HCT116 (cell line): ENCODE results near the gene MPI. TPM values are rescaled to one million over a fixed set of nuclear protein-coding genes. Genes with fewer than 3 reads are reported as not detected.

Source experiments
- ATAC-seq: fragments of 200-7000 bp; cut with Tn5 transposase; 2 replicates; pipeline ENCODE4 v1.9.1; 2020; ENCODE audit warnings: mild to moderate bottlenecking, moderate library complexity
- BruUV-seq: library from RNA; stranded (reverse); fragments of 400-500 nt; replicated peaks from 2 replicates; lab custom pipeline; 2021; lab: Mats Ljungman, UMichigan
- CTCF ChIA-PET: fragments of 300-600 bp; sonication (Branson Sonifier 250); formaldehyde crosslinking; loops from one replicate; lab custom pipeline; 2021; ENCODE audit warnings: antibody characterized with exemption; lab: Charles Lee
- POLR2A ChIA-PET: fragments of 300-600, 350-600 bp; sonication (Branson Sonifier 250); formaldehyde crosslinking; loops from one replicate; lab custom pipeline; 2021; ENCODE audit warnings: antibody characterized with exemption; lab: Charles Lee
- RAD21 ChIA-PET, 2 experiments: fragments of 300-600 bp; sonication (Branson Sonifier 250); formaldehyde crosslinking; loops; one replicate each; lab custom pipeline; 2023; ENCODE audit warnings: low total read pairs in 2 of 2; ENCODE audit not compliant: uncharacterized antibody in 2 of 2, unreplicated experiment in 2 of 2, low non-redundant PET in 1 of 2; lab: Charles Lee
- DNase-seq: peaks from one replicate; pipeline ENCODE4 v3.0.0-alpha.2; 2010; ENCODE audit warnings: low read depth, low spot score
- H2AFZ ChIP-seq: fragments of 200-600 bp; shearing (Covaris generic), sonication (generic); 2 replicates; pipeline ENCODE4 v1.6.1; 2017; ENCODE audit warnings: low read depth, mixed run types, mixed read lengths, antibody characterized with exemption, low read length; ENCODE audit not compliant: poor library complexity, severe bottlenecking
- H3K27ac ChIP-seq: 2 replicates; pipeline ENCODE4 v1.5.1; 2012; ENCODE audit warnings: low read depth, low read length
- H3K27me3 ChIP-seq: fragments of 200-600 bp; sonication (generic); 2 replicates; pipeline ENCODE4 v1.6.1; 2016; ENCODE audit warnings: mixed run types, low read length, mixed read lengths; ENCODE audit not compliant: insufficient read depth
- H3K36me3 ChIP-seq, 2 experiments: fragments of 200-500 bp in 1 of 2; fragments of 200-600 bp in 1 of 2; sonication (Bioruptor generic) in 1 of 2; sonication (generic) in 1 of 2; 2 replicates each; pipeline versions ENCODE4 v1.5.1 to v1.6.1; 2014 to 2016; ENCODE audit warnings: low read length in 2 of 2, inconsistent platforms in 1 of 2, mixed read lengths in 1 of 2, mixed run types in 1 of 2; ENCODE audit not compliant: insufficient read depth in 2 of 2, control insufficient read depth in 1 of 2
- H3K4me1 ChIP-seq, 2 experiments: fragments of 200-600 bp in 1 of 2; sonication (generic) in 1 of 2; 2 replicates each; pipeline versions ENCODE4 v1.5.1 to v1.6.1; 2012 to 2017; ENCODE audit warnings: low read length in 2 of 2, inconsistent platforms in 1 of 2, mild to moderate bottlenecking in 1 of 2, mixed read lengths in 1 of 2, mixed run types in 1 of 2, moderate library complexity in 1 of 2; ENCODE audit not compliant: insufficient read depth in 2 of 2, control insufficient read depth in 1 of 2
- H3K4me2 ChIP-seq: fragments of 200-600 bp; sonication (generic); 2 replicates; pipeline ENCODE4 v1.6.1; 2017; ENCODE audit warnings: mixed run types, low read length, mixed read lengths
- H3K4me3 ChIP-seq, 2 experiments: fragments of 200-600 bp in 1 of 2; sonication (generic) in 1 of 2; replicated peaks in 1 of 2; 2 replicates each; pipeline ENCODE4 v1.5.1; 2011 to 2016; ENCODE audit warnings: low read length in 2 of 2, control low read depth in 1 of 2, low read depth in 1 of 2, mild to moderate bottlenecking in 1 of 2, mixed read lengths in 1 of 2, mixed run types in 1 of 2
- H3K79me2 ChIP-seq: fragments of 200-600 bp; sonication (generic); 2 replicates; pipeline ENCODE4 v1.6.1; 2017; ENCODE audit warnings: mild to moderate bottlenecking, mixed run types, low read length, moderate library complexity, mixed read lengths; ENCODE audit not compliant: insufficient read depth
- H3K9ac ChIP-seq: fragments of 200-600 bp; sonication (generic); 2 replicates; pipeline ENCODE4 v1.6.1; 2016; ENCODE audit warnings: low read length, mixed read lengths
- H3K9me2 ChIP-seq: fragments of 200-600 bp; sonication (generic), shearing (Covaris generic); 2 replicates; pipeline ENCODE4 v1.6.1; 2017; ENCODE audit warnings: mixed run types, mild to moderate bottlenecking, moderate library complexity; ENCODE audit not compliant: insufficient read depth
- H3K9me3 ChIP-seq, 2 experiments: fragments of 200-500 bp in 1 of 2; fragments of 200-600 bp in 1 of 2; sonication (Bioruptor generic) in 1 of 2; sonication (generic) in 1 of 2; 2 replicates each; pipeline ENCODE4 v1.6.1; 2014 to 2017; ENCODE audit warnings: low read length in 2 of 2, mixed read lengths in 2 of 2, inconsistent platforms in 1 of 2, low read depth in 1 of 2, mild to moderate bottlenecking in 1 of 2, mixed run types in 1 of 2, moderate library complexity in 1 of 2; ENCODE audit not compliant: control insufficient read depth in 1 of 2, insufficient read depth in 1 of 2
- H4K20me1 ChIP-seq: fragments of 200-600 bp; sonication (generic), shearing (Covaris generic); 2 replicates; pipeline ENCODE4 v1.6.1; 2017; ENCODE audit warnings: mixed run types, mild to moderate bottlenecking, moderate library complexity; ENCODE audit not compliant: insufficient read depth
- CBX3 ChIP-seq: IDR thresholded peaks from 2 replicates; pipeline ENCODE4 v1.6.1; 2012; ENCODE audit warnings: low read depth
- CEBPB ChIP-seq: IDR thresholded peaks from 2 replicates; pipeline ENCODE4 v1.6.1; 2012; ENCODE audit warnings: low read depth
- EGR1 ChIP-seq: IDR thresholded peaks from 2 replicates; pipeline ENCODE4 v1.6.1; 2012; ENCODE audit warnings: low read depth
- ELF1 ChIP-seq: IDR thresholded peaks from 2 replicates; pipeline ENCODE4 v1.6.1; 2012; ENCODE audit warnings: low read depth, borderline replicate concordance
- FOSL1 ChIP-seq: IDR thresholded peaks from 2 replicates; pipeline ENCODE4 v1.6.1; 2012; ENCODE audit warnings: low read depth
- JUND ChIP-seq: IDR thresholded peaks from 2 replicates; pipeline ENCODE4 v1.6.1; 2012
- POLR2AphosphoS5 ChIP-seq: IDR thresholded peaks from 2 replicates; pipeline ENCODE4 v1.6.1; 2011; ENCODE audit warnings: mild to moderate bottlenecking, low read depth, low read length, moderate library complexity
- RAD21 ChIP-seq: IDR thresholded peaks from 2 replicates; pipeline ENCODE4 v1.6.1; 2012; ENCODE audit warnings: low read depth, mild to moderate bottlenecking
- SIN3A ChIP-seq: IDR thresholded peaks from 2 replicates; pipeline ENCODE4 v1.6.1; 2012; ENCODE audit warnings: low read depth
- SP1 ChIP-seq: IDR thresholded peaks from 2 replicates; pipeline ENCODE4 v1.6.1; 2012; ENCODE audit warnings: low read depth
- SRF ChIP-seq: IDR thresholded peaks from 2 replicates; pipeline ENCODE4 v1.6.1; 2012; ENCODE audit warnings: low read depth
- TCF7L2 ChIP-seq: IDR thresholded peaks from 2 replicates; pipeline ENCODE4 v1.7.0; 2011; ENCODE audit warnings: borderline replicate concordance, inconsistent platforms; ENCODE audit not compliant: insufficient read depth, insufficient read length; ENCODE audit errors: extremely low read depth
- YY1 ChIP-seq: IDR thresholded peaks from 2 replicates; pipeline ENCODE4 v1.6.1; 2011; ENCODE audit warnings: low read length, low read depth, moderate library complexity, mild to moderate bottlenecking; ENCODE audit not compliant: insufficient replicate concordance; ENCODE audit errors: extremely low read depth
- ZFX ChIP-seq: fragments of 450-650 bp; IDR thresholded peaks from 2 replicates; pipeline ENCODE4 v1.6.1; 2017
- ZNF274 ChIP-seq: fragments of 200-500 bp; sonication (Bioruptor generic); IDR thresholded peaks from 2 replicates; pipeline ENCODE4 v1.6.1; 2014; ENCODE audit warnings: mild to moderate bottlenecking, low read depth, low read length, inconsistent platforms
- intact Hi-C: fragments of 100-400 bp; cut with micrococcal nuclease; formaldehyde crosslinking; loops from 2 replicates; pipeline ENCODE4 v1.10.0; 2022
- total RNA-seq: library from RNA; stranded (reverse); gene quantifications from one replicate; pipeline ENCODE4 v1.2.1, GENCODE V29; 2021; ENCODE audit not compliant: unreplicated experiment
- TF ChIP-seq, protein P1 (sequence below): IDR thresholded peaks from 2 replicates; pipeline ENCODE4 v1.6.1; 2012; ENCODE audit warnings: low read depth
- TF ChIP-seq, protein P2 (sequence below): IDR thresholded peaks from 2 replicates; pipeline ENCODE4 v1.6.1; 2012
- TF ChIP-seq, protein P3 (sequence below), 3 experiments: fragments of 200-600 bp in 1 of 3; sonication (generic) in 1 of 3; IDR thresholded peaks in 2 of 3; conservative IDR thresholded peaks in 1 of 3; 2 replicates each; pipeline ENCODE4 v1.5.1; 2012 to 2017; ENCODE audit warnings: low read depth in 2 of 3, low read length in 2 of 3, antibody characterized with exemption in 1 of 3, borderline replicate concordance in 1 of 3, control low read depth in 1 of 3, mild to moderate bottlenecking in 1 of 3, mixed read lengths in 1 of 3, mixed run types in 1 of 3, moderate library complexity in 1 of 3; ENCODE audit not compliant: insufficient read depth in 1 of 3
- TF ChIP-seq, protein P4 (sequence below): IDR thresholded peaks from 2 replicates; pipeline ENCODE4 v1.6.1; 2011; ENCODE audit warnings: mild to moderate bottlenecking, low read length, moderate library complexity; ENCODE audit not compliant: insufficient replicate concordance; ENCODE audit errors: extremely low read depth

MPI gene
- total RNA-seq, 1 experiment from 2014 or later = 49.7 TPM

DNA sequence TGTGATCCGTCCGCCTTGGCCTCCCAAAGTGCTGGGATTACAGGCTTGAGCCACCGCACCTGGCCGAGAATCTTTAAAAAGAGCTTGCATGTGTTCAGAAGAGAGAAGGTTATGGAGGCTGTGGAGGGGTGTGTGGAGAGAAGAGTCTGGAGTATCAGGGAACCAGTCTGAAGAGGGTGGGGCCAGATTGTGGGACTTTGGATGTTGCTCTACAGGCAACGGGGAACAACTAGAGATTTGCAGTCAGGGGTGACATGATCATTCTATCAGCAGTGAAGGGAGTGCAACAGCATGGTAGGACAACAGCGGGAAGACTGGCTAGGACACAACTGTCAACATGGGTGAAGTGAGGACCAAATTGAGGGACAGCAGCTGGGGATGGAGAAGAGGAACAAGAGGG lies 25.5 kb upstream of the MPI start:
- Histone ChIP-seq H3K4me2 (no peak overlapping the region), H4K20me1 (no peaks in the 10 kb centered on the region), H3K4me1 (peaks cover 18 to 53% of the 10 kb centered on the region in 2 experiments), H3K27me3 (no peaks in the 10 kb centered on the region), H3K36me3 (peaks cover 0 to 8% of the 10 kb centered on the region in 2 experiments; a peak in 1 of 4 replicates), H3K79me2 (peaks cover 62% of the 10 kb centered on the region), H2AFZ (no peak overlapping the region), H3K27ac (no peak overlapping the region), H3K9me3 (no peaks in the 10 kb centered on the region), H3K9me2 (no peaks in the 10 kb centered on the region), H3K9ac (no peak overlapping the region), H3K4me3 (no peak overlapping the region)
- no peak for ATAC-seq
- ChIA-PET RAD21 (no interaction called here), POLR2A (no interaction called here), CTCF (no interaction called here)
- no peak for TF ChIP-seq CEBPB
- TF ChIP-seq, protein P1, sequence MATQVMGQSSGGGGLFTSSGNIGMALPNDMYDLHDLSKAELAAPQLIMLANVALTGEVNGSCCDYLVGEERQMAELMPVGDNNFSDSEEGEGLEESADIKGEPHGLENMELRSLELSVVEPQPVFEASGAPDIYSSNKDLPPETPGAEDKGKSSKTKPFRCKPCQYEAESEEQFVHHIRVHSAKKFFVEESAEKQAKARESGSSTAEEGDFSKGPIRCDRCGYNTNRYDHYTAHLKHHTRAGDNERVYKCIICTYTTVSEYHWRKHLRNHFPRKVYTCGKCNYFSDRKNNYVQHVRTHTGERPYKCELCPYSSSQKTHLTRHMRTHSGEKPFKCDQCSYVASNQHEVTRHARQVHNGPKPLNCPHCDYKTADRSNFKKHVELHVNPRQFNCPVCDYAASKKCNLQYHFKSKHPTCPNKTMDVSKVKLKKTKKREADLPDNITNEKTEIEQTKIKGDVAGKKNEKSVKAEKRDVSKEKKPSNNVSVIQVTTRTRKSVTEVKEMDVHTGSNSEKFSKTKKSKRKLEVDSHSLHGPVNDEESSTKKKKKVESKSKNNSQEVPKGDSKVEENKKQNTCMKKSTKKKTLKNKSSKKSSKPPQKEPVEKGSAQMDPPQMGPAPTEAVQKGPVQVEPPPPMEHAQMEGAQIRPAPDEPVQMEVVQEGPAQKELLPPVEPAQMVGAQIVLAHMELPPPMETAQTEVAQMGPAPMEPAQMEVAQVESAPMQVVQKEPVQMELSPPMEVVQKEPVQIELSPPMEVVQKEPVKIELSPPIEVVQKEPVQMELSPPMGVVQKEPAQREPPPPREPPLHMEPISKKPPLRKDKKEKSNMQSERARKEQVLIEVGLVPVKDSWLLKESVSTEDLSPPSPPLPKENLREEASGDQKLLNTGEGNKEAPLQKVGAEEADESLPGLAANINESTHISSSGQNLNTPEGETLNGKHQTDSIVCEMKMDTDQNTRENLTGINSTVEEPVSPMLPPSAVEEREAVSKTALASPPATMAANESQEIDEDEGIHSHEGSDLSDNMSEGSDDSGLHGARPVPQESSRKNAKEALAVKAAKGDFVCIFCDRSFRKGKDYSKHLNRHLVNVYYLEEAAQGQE = no peak
- TF ChIP-seq, protein P2, sequence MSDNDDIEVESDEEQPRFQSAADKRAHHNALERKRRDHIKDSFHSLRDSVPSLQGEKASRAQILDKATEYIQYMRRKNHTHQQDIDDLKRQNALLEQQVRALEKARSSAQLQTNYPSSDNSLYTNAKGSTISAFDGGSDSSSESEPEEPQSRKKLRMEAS = no peak
- no peak for TF ChIP-seq TCF7L2
- TF ChIP-seq POLR2AphosphoS5 = no peak
- TF ChIP-seq SP1 = no peak
- TF ChIP-seq ELF1 = no peak
- TF ChIP-seq, protein P3, sequence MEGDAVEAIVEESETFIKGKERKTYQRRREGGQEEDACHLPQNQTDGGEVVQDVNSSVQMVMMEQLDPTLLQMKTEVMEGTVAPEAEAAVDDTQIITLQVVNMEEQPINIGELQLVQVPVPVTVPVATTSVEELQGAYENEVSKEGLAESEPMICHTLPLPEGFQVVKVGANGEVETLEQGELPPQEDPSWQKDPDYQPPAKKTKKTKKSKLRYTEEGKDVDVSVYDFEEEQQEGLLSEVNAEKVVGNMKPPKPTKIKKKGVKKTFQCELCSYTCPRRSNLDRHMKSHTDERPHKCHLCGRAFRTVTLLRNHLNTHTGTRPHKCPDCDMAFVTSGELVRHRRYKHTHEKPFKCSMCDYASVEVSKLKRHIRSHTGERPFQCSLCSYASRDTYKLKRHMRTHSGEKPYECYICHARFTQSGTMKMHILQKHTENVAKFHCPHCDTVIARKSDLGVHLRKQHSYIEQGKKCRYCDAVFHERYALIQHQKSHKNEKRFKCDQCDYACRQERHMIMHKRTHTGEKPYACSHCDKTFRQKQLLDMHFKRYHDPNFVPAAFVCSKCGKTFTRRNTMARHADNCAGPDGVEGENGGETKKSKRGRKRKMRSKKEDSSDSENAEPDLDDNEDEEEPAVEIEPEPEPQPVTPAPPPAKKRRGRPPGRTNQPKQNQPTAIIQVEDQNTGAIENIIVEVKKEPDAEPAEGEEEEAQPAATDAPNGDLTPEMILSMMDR (IDR thresholded peaks at IDR 0.05 in 2 of 3, conservative IDR thresholded peaks at IDR 0.05 in 1 of 3; ENCODE audit: borderline replicate concordance in 1 of 3, insufficient read depth in 1 of 3, low read depth in 2 of 3, low read length in 2 of 3) = no peak
- no peak for TF ChIP-seq SIN3A
- no peak for TF ChIP-seq EGR1
- no peak for TF ChIP-seq CBX3
- no peak for TF ChIP-seq ZNF274
- no peak for TF ChIP-seq RAD21
- TF ChIP-seq, protein P4, sequence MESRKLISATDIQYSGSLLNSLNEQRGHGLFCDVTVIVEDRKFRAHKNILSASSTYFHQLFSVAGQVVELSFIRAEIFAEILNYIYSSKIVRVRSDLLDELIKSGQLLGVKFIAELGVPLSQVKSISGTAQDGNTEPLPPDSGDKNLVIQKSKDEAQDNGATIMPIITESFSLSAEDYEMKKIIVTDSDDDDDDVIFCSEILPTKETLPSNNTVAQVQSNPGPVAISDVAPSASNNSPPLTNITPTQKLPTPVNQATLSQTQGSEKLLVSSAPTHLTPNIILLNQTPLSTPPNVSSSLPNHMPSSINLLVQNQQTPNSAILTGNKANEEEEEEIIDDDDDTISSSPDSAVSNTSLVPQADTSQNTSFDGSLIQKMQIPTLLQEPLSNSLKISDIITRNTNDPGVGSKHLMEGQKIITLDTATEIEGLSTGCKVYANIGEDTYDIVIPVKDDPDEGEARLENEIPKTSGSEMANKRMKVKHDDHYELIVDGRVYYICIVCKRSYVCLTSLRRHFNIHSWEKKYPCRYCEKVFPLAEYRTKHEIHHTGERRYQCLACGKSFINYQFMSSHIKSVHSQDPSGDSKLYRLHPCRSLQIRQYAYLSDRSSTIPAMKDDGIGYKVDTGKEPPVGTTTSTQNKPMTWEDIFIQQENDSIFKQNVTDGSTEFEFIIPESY = no peak
- TF ChIP-seq JUND = no peak
- no peak for TF ChIP-seq ZFX
- no peak for TF ChIP-seq FOSL1
- no peak for TF ChIP-seq YY1
- no peak for TF ChIP-seq SRF
- BruUV-seq = no TSS peak
- intact Hi-C loops = no loop called here
- no peak for DNase-seq
